ENCODE results near the gene N4BP3.

Gene N4BP3

DNA sequence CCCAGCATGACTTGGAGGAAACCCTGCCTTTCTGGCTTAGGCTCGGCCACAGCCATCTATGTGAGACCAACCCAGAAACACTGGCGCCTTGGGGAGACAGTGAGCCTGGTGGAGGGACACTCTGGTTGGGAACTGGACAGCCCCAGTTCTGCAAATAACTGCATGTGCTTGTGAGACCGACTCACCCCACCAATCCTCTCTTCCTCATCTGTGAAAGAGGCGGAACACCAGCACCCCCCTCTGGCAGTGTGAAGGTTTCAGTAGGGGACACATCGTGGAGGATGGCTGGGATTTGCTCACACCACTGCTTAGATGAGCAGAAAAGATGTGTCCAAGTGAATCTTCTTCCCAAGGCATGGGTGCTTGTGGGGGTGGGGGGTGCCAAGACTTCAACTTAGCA lies 43.4 kb upstream of the N4BP3 start:
- Histone ChIP-seq H3K27me3 (ENCODE audit: insufficient read depth, low read length, poor library complexity) (peaks cover 22% of the 10 kb centered on the region), H3K4me3 (ENCODE audit: low read depth in 1 of 2, low read length in 2 of 2) (no peak overlapping the region), H3K36me3 (ENCODE audit: insufficient read depth, low read length) (no peaks in the 10 kb centered on the region), H3K9ac (ENCODE audit: low read depth, low read length) (no peak overlapping the region), H3K27ac (ENCODE audit: low read length) (no peak overlapping the region), H3K79me2 (ENCODE audit: insufficient read depth, low read length) (no peaks in the 10 kb centered on the region), H4K20me1 (ENCODE audit: insufficient read depth, low read length) (peaks cover 3% of the 10 kb centered on the region; the same call in 1 of the 2 replicates), H3K4me1 (ENCODE audit: insufficient read depth, low read length) (peaks cover 20% of the 10 kb centered on the region), H3K9me3 (ENCODE audit: insufficient read depth, low read length, severe bottlenecking) (no peaks in the 10 kb centered on the region), H3K4me2 (ENCODE audit: insufficient read depth, low read length) (no peak overlapping the region), H2AFZ (ENCODE audit: low read depth, low read length) (no peak overlapping the region)
- DNase-seq (peak; percentile 39), ATAC-seq (ENCODE audit: insufficient read depth, low read depth) (no peak)
- TF ChIP-seq, protein P1, sequence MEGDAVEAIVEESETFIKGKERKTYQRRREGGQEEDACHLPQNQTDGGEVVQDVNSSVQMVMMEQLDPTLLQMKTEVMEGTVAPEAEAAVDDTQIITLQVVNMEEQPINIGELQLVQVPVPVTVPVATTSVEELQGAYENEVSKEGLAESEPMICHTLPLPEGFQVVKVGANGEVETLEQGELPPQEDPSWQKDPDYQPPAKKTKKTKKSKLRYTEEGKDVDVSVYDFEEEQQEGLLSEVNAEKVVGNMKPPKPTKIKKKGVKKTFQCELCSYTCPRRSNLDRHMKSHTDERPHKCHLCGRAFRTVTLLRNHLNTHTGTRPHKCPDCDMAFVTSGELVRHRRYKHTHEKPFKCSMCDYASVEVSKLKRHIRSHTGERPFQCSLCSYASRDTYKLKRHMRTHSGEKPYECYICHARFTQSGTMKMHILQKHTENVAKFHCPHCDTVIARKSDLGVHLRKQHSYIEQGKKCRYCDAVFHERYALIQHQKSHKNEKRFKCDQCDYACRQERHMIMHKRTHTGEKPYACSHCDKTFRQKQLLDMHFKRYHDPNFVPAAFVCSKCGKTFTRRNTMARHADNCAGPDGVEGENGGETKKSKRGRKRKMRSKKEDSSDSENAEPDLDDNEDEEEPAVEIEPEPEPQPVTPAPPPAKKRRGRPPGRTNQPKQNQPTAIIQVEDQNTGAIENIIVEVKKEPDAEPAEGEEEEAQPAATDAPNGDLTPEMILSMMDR (IDR thresholded peaks at IDR 0.05; ENCODE audit: borderline replicate concordance, extremely low read depth, low read length, poor library complexity, severe bottlenecking): peak; percentile 56
- no peak for TF ChIP-seq EZH2 (IDR thresholded peaks at IDR 0.05; ENCODE audit: borderline replicate concordance, low read depth, low read length, severe bottlenecking)

GRCh38 chr5:178071108-178071507 lies 42.2 kb upstream of the N4BP3 start:
- ATAC-seq (ENCODE audit: insufficient read depth, low read depth): no peak
- Histone ChIP-seq H2AFZ (ENCODE audit: low read depth, low read length) (no peak overlapping the region), H3K79me2 (ENCODE audit: insufficient read depth, low read length) (no peaks in the 10 kb centered on the region), H4K20me1 (ENCODE audit: insufficient read depth, low read length) (peaks cover 3% of the 10 kb centered on the region; the same call in 1 of the 2 replicates), H3K4me1 (ENCODE audit: insufficient read depth, low read length) (peaks cover 20% of the 10 kb centered on the region), H3K36me3 (ENCODE audit: insufficient read depth, low read length) (no peaks in the 10 kb centered on the region), H3K9me3 (ENCODE audit: insufficient read depth, low read length, severe bottlenecking) (no peaks in the 10 kb centered on the region), H3K9ac (ENCODE audit: low read depth, low read length) (no peak overlapping the region), H3K4me3 (ENCODE audit: low read depth in 1 of 2, low read length in 2 of 2) (no peak overlapping the region), H3K27me3 (ENCODE audit: insufficient read depth, low read length, poor library complexity) (peaks cover 31% of the 10 kb centered on the region), H3K4me2 (ENCODE audit: insufficient read depth, low read length) (no peak overlapping the region), H3K27ac (ENCODE audit: low read length) (no peak overlapping the region)
- TF ChIP-seq, protein P1 (IDR thresholded peaks at IDR 0.05; ENCODE audit: borderline replicate concordance, extremely low read depth, low read length, poor library complexity, severe bottlenecking): no peak
- TF ChIP-seq EZH2 (IDR thresholded peaks at IDR 0.05; ENCODE audit: borderline replicate concordance, low read depth, low read length, severe bottlenecking): no peak
- no peak for DNase-seq

- no peak for TF ChIP-seq EZH2 (IDR thresholded peaks at IDR 0.05; ENCODE audit: borderline replicate concordance, low read depth, low read length, severe bottlenecking)
- TF ChIP-seq, protein P1 (IDR thresholded peaks at IDR 0.05; ENCODE audit: borderline replicate concordance, extremely low read depth, low read length, poor library complexity, severe bottlenecking): no peak
- Histone ChIP-seq H3K27me3 (ENCODE audit: insufficient read depth, low read length, poor library complexity) (peaks cover 33% of the 10 kb centered on the region), H3K9me3 (ENCODE audit: insufficient read depth, low read length, severe bottlenecking) (no peaks in the 10 kb centered on the region), H3K79me2 (ENCODE audit: insufficient read depth, low read length) (no peaks in the 10 kb centered on the region), H3K4me2 (ENCODE audit: insufficient read depth, low read length) (no peak overlapping the region), H3K27ac (ENCODE audit: low read length) (no peak overlapping the region), H3K4me3 (ENCODE audit: low read depth in 1 of 2, low read length in 2 of 2) (no peak overlapping the region), H2AFZ (ENCODE audit: low read depth, low read length) (no peak overlapping the region), H3K36me3 (ENCODE audit: insufficient read depth, low read length) (no peaks in the 10 kb centered on the region), H4K20me1 (ENCODE audit: insufficient read depth, low read length) (no peaks in the 10 kb centered on the region; the same call in 1 of the 2 replicates), H3K9ac (ENCODE audit: low read depth, low read length) (no peak overlapping the region), H3K4me1 (ENCODE audit: insufficient read depth, low read length) (peaks cover 10% of the 10 kb centered on the region)
- ATAC-seq (ENCODE audit: insufficient read depth, low read depth) (no peak), DNase-seq (no peak)
Observed at GRCh38 chr5:178072749-178073148, 40.6 kb upstream of the N4BP3 start.

All from DND-41 (cell line).